ENCODE measurements around the gene PRG3.
"Not testable (repeated sequence)": the region's sequence is repeated elsewhere in the genome, so short reads cannot be mapped to it uniquely, and the experiment has no call there.

Gene PRG3

DNA sequence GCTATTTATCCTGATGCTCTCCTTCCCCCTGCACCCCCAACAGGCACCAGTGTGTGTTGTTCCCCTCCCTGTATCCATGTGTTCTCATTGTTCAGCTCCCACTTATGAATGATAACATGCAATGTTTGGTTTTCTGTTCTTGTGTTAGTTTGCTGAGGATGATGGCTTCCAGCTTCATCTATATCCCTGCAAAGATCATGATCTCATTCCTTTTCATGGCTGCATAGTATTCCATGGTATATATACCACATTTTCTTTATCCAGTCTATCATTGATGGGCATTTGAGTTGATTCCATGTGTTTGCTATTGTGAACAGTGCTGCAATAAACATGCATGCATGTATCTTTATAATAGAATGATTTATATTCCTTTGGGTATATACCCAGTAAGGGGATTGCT is 19.5 kb downstream of the PRG3 start:
- DNase-seq (ENCODE audit: low read depth in 3 of 3, low spot score in 1 of 3), result not testable (repeated sequence)

DNA sequence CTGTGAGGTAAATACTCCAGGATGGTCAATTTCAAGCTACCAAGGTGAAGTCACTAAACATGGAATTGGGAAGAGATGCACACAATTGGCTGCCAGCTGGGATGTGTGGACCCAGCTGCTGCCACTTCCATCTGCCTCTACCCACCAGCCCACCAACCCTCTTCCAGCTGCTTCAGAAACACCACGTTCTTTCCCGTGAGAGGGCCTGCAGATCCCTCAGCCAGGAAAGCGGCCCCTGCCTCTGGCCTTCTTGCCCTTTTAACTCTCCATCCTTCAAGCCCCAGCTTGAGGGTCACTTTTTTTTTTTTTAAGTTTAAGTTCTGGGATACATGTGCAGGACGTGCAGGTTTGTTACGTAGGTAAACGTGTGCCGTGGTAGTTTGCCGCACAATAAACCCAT is 20.0 kb downstream of the PRG3 start:
- DNase-seq (ENCODE audit: low read depth in 3 of 3, low spot score in 1 of 3), result no peak

DNA sequence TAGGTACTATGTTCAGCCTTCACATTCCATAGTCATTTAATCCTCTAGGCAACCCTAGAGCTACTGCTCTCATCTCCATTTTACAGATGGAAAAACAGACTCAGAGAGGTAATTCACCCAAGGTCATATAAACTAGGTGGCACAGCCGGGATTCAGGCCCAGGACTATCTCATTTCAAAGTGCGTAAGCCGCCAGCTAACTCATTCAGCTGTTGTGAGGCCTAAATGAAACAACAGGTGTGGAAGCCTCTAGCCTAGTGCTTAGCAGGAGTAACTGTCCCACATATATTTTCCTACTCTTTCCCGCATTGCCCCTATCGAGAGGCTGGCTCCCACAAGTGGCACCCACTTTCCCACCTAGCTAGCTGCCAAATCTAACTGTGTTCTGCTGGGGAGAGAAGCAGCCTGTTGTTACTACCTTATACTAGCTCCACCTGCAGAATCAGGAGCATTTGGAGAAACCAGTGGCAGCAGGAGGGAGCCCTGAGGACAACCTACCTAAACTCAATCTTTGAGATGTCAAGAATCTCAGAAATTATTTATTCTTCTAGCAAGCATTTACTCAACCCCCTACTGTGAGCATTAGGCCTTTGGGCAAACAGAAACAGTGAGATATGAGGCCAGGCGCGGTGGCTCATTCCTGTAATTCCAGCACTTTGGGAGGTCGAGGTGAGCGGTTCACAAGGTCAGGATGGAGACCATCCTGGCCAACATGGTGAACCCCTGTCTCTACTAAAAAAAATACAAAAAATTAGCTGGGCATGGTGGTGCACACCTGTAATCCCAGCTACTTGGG is 20.9 kb downstream of the PRG3 start:
- no peak for DNase-seq (ENCODE audit: low read depth in 3 of 3, low spot score in 1 of 3)

DNA sequence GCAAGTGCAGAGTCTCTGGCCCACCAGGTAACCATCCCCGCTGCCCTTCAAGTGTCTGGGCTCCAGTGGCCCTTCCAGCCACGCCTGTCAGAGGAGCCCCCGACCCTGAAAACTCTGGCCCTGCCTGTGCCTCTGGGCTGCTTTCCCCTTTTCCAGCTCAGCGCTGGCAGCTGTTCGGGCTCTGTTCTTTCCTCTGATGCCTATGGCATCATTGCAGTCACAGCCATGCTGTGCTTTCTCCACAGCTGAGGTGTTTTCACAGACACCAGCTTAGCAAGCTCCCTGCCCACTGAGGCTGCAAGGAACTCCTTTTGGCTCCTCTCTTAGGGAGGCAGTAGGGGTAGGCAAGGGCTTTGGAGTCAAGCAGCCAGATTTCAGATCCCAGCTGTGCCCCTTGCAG is 21.6 kb downstream of the PRG3 start:
- DNase-seq (ENCODE audit: low read depth in 3 of 3, low spot score in 1 of 3), result no peak

DNA sequence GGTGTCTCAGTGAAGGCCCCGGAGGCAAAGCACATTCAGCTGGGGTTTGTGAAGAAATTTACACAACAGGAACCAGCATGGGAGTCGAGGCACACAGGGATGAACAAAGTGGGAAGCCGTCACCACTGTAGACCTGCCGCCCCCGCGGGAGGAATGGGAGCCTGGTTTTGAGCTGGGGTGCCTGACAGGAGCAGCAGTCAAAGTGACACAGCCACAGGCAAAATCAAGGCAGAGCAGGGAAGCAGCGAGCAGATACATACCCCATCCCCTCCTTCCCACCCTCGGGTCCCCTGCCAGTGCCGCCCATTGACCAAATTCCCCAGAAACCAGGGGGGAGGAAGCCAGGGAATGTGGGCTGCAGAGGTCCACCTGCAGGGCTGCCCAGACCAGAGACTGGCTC is 22.0 kb downstream of the PRG3 start:
- no peak for DNase-seq (ENCODE audit: low read depth in 3 of 3, low spot score in 1 of 3)

DNA sequence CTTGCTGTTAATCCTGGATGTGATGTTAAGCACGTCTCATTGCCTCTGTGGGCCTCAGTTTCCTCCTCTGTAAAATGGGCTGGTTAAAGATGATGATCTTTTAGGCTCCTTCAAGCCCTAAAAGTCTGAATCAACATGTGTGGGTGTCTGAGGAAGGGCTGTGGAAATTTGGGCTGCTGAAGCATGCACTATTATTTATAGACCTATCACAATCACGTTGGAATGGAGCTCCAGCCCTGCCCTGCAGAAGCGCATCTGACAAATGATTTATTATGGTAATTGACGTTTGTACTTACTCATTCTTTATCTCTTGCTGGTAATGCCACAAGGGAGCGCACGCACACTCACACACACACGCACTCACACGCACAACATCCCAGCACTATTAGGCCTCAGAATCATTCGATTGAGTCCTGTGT is 22.4 kb downstream of the PRG3 start:
- no peak for DNase-seq (ENCODE audit: low read depth in 3 of 3, low spot score in 1 of 3)

DNA sequence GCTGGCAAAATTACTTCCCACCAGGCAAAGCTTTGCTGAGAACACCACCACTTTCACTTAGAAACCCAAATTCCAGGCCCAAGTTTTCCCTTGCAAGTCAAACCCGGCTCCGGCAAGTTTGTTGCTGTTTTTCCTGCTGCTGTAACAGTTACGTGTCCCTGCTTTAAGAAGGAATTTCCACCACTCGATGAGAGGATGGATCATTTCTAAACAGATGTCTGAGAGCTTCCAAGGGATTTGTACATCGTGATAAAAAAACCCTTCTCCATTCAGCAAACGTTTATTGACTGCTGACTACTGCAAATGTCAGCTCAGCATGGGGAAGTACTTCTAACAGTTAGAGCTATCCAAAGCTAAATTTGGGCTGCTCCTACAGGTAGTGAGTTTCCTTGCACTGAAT is 23.1 kb downstream of the PRG3 start:
- no peak for DNase-seq (ENCODE audit: low read depth in 3 of 3, low spot score in 1 of 3)

DNA sequence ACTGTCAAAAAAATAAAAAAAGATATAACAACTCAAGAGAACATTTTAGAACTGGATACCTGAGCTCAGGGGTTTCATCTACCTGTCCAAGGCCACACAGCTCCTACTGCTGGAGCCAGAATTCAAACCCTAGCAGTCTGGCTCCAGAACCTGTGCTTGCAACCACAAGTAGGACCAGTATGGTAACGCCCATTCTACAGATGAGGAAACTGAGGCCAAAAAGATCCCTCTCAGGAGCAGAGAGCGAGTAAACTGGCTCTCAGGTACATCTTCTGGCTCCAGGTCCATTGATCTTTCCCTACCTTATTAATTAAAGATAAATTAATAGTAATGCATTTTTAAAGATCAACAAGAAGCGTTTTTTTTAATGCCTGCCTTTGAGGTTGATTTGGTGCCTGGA is 23.6 kb downstream of the PRG3 start:
- no peak for DNase-seq (ENCODE audit: low read depth in 3 of 3, low spot score in 1 of 3)

DNA sequence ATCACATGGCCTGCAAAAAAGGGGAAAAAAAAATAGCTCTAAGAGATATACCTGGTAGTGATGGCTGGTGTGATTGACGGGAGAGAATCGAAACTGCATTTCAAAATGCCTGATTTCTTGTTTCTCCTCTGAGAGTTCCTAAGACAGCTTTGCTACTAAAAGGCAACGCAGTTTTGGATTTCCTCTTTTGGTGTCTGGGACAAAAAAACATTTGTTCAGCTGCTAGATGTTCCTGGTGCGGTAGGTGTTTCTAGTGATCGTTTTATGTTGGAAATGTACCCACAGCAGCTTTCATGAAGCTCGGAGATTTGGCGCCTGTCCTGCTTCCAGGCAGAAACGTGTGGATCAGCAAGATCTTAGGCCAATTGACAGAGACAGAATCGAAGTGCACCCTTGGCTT is 24.7 kb downstream of the PRG3 start:
- DNase-seq (ENCODE audit: low read depth in 3 of 3, low spot score in 1 of 3), result no peak

DNA sequence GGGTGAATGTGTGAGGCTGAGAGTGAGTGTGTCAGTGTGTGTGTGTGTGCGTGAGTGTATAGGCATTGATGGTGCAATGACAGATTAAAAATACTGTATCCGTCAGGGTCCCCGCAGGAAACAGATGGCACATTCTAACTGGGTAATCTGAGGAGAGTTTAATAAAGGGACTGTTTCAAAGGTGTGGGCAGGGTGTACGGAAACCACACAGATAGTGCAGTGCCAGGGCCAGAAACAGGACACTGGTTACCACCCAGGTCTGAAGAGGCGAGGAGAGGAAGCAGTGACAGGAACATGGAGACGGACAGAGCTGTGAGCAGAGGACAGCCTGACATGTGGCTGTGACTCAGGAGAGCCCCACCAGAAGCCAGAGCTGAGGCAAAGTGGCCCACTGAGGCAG is 26.3 kb downstream of the PRG3 start:
- DNase-seq (ENCODE audit: low read depth in 3 of 3, low spot score in 1 of 3), result no peak

DNA sequence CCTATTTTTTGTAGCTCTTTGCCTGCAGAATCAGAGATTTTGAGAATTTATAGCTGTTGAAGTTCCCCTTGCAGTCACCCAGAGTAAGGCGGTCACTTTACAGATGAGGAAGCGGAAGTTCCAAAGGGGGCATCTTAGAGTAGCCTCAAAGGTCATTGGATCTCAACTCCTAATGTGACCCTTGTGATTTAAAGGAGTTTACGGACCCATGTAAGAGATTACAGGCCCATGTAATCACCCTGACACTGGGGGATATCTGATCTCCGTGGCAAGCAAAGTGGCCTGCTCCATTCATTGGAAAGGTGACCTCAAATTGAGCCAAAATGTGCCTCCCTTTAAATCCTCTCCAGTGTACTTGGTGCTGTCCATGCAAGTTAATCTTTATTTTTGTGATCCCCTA is 27.1 kb downstream of the PRG3 start:
- DNase-seq (ENCODE audit: low read depth in 3 of 3, low spot score in 1 of 3), result no peak

DNA sequence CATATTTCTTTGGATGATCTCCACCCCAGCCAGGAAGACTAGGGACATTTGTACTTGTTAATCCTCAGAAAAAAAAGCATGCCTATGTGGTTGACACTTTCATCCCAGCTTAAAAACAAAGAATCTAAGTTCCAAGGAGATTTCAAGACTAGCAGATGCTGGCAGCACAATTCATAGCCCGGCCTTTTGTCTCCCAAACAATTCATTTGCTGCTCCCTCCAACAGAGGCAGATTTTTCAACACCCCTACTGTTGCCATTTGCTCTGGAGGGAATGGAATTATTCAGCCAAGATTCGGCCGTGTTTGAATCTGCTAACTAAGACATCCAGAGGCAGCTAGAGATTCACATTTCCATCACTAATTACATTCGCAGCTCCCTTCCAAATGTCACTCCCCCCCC is 27.5 kb downstream of the PRG3 start:
- DNase-seq (ENCODE audit: low read depth in 3 of 3, low spot score in 1 of 3), result no peak

DNA sequence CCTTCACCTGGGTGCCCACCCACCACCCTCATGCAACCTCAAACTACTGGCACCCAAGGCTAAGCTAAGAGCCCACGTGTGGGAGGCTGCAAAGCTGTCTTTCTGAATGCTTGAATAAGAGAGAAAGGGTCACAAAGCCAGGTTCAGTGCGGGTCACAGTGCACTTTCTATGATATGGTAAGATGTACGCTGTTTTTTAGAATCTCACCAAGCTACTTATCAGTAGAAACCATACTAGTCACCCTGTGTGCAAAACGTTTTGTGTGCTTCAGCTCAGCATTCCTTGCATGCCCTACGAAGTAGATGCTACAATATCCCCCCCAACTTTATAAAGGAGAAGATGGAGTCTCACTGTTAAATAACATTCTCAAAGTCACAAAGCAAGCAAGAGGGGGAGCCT is 27.9 kb downstream of the PRG3 start:
- no peak for DNase-seq (ENCODE audit: low read depth in 3 of 3, low spot score in 1 of 3)

DNA sequence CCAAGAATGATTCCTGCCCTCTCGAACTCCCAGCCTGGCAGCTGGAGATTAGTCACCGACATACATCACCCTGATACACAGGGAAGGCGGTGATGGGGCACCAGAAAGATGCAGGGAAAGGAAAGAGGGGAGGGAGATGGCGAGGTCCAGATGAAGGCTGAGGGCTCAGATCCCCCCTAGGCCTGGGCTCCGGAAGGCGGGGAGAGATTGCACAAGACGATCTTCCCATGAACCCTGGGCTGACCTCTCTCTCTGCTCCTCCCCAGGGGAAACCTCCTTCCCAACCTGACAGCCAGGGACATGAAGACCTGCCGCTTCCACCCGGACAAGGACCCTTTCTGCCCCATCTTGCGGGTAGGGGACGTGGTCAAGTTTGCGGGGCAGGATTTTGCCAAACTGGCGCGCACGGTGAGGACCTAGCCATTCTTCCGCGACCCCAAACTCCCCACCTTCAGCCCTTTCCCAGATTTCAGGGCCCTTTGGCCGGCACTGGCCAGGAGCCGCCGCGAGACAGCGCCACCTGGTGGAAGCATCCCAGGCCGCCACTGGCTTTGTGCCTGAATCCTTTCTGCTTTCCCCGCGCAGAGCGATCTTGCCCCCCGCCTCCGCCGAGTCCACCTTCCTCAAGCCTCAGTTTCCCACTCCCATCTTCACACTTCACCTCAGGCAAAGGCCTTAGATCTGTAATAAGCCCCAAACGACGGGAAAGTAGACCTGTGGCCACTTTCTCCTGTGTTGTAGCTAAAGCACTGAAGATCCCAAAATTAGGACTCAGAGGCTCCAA is 31.3 kb downstream of the PRG3 start:
- peak; percentile 12 to 55 (median 35) for DNase-seq (ENCODE audit: low read depth in 3 of 3, low spot score in 1 of 3)

DNA sequence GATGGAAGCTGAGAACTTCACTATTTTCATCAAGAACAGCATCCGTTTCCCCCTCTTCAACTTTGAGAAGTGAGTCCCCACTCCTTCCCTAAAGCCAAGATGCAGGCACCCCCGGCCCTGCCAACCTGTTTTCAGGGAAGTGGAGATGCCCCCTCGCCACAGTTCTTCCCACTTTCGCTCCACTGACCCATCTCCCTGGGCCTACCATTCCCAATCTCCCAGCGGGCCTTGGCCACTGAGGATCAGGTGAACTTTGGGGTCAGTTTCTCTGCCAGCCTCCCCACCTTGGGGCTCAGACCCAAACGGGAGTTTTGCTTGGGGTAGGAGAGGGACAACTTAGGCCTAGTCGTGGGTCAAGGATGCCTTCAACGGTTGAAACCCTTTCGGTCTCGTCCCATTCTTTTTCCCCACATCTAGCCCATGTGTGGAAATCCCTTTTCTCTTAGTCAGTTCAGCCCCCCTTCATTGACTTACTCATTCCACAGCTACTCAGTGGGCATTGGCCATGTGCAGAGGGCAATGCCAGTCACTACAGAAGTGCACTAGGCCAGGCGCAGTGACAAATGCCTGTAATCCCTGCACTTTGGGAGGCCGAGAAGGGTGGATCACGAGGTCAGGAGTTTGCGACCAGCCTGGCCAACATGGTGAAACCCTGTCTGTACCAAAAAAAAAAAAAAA is 32.2 kb downstream of the PRG3 start:
- DNase-seq (ENCODE audit: low read depth in 3 of 3, low spot score in 1 of 3), result no peak

DNA sequence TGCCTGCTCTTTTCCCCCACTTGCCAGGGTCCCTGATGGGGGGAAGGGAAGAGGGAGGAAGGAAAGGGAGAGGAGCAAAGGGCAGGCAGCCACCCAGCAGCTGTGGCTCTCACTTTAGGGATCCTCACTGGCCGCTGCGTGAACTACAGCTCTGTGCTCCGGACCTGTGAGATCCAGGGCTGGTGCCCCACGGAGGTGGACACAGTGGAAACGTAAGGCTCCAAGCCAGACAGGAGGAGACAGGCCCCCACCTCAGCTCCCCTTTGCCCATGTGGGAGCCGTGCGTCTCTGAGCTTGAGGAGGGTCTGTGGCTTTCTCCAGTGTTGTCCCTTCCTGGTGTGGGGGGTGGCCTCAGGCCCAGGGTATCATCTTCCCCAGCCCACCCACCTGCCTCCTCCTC is 32.9 kb downstream of the PRG3 start:
- no peak for DNase-seq (ENCODE audit: low read depth in 3 of 3, low spot score in 1 of 3)

DNA sequence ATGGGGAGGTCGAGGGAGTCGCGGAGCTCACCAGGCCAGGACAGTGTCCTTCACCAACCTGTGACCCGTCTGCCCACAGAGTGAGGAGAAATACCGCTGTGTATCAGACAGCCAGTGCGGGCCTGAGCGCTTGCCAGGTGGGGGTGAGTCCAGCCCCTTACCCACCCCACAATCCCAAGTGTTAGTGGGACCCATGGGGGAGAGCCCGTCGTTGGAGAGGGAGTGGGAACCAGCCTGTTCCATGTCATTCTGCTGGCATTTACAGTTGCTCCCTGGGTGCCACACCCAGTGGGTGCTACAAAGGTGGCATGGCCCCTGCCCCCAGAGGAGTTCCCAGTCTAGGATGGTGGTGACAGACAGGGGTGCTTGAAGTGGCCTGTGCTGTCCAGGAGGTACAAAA is 33.6 kb downstream of the PRG3 start:
- DNase-seq (ENCODE audit: low read depth in 3 of 3, low spot score in 1 of 3), result no peak

DNA sequence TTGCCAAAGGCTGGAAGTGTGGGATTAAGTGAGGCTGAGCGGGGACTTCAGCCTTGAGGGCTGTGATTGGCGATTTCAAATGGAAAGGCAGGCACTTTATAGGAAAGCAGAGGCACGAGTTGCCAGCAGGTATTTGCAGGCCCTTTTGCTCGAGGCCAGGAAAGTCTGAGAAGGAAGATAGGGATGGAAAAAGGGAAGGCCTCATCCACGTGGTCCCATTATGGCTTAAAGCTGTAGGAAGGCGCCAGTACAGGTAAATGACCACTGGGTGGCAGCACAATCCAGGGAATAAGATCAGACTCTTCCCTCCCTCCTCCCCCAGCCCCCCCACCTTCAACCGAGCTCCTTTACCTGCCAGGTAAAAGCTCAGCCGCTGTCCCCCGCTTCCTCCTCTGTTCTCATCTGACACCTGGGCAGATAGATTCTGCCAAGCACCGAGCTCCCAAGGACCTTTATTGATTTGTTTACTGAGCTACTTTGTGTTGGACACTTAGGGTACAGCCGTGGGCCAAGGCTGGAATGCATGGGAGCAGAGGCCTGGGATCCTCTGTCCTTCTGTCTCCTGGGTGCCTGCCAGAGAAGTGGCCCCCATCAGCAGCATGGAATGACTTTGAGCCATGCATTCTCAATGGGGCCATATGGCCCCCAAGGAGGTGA is 35.3 kb downstream of the PRG3 start:
- DNase-seq (ENCODE audit: low read depth in 3 of 3, low spot score in 1 of 3), result peak; percentile 33 to 56 (median 50)

DNA sequence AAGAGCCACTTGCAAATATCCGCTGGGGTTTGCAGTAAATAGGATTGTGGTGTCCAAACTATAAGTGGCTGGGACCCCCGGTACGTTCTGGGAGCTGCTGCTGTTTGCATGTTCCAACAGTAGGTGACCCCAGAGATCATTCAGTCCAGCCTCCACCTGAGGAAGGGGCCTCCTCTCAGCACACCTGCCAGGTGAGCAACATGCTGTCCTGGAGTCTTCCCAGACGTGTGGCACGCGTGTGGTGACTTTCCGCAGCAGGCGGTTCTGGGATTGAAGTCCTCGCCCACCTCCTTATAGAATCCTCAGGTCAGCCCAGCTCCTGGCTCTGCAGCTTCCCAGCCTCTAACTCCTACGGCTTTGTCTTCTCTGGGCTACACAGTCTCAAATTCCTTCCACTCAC is 36.1 kb downstream of the PRG3 start:
- DNase-seq (ENCODE audit: low read depth in 3 of 3, low spot score in 1 of 3), result no peak

DNA sequence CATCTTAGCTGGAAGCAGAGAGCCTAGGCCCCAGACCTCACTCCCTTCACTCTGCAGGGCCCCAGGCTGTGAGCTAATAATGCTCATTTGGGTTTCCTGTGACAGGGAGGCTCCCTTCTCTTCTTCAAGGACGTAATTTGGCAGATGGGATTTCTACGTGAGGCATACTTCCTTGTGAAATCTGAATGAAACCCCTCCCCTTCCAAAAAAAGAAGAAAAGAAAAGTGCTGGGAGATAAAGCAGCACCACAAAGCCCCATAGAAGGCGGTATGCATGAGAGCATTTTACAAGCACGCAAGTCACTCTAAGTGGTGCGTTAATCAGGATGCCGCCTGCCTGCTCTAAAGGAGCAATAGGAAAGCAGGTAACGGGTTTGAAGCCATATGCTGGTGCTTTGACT is 37.1 kb downstream of the PRG3 start:
- no peak for DNase-seq (ENCODE audit: low read depth in 3 of 3, low spot score in 1 of 3)

DNA sequence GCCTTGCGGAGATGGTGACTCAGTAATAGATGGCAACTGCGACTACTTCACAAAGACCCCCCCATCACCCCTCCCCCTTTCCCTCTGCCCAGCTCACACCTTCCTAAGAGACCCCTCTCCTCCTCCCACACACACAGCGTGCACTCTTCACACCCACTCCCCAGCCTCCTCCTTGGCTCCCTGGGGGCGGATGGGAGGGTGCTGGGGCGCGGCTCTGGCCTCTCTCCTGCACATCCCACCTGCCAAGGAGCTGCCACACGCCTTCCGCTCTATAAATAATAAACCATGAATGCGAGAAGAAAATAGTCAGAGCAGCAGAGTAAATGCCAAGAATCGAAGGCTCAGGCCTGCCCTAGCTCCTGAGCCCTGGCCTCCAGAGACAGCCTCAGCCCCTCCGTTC is 38.2 kb downstream of the PRG3 start:
- no peak for DNase-seq (ENCODE audit: low read depth in 3 of 3, low spot score in 1 of 3)

Measured in stimulated activated CD4-positive, alpha-beta T cell treated with anti-CD3 and anti-CD28 coated beads, TNF-alpha, amount 100 ng/mL, for 1 hour (primary cell).